ENCODE results near the gene COMMD10.

COMMD10 gene

DNA sequence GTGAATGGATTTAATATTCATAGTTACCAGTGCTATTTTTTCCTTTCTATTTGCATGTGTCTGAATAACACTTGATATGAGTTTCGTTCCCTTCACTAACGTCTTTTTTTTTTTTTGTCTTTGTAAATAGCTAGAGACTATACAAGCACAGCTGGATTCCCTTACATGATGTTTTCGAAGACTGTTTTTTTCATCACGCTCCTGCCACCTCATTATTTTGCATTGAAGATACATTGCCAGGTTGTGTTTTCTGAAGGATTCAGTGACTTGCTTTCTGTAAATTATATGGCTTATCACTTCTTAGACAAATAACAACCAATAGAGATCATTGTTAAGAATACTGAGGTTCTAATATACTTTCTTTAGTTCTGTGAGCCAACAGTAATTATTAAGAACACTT, 207.5 kb downstream of the COMMD10 start:
- DNase-seq (ENCODE audit: low read depth), result no peak

DNA sequence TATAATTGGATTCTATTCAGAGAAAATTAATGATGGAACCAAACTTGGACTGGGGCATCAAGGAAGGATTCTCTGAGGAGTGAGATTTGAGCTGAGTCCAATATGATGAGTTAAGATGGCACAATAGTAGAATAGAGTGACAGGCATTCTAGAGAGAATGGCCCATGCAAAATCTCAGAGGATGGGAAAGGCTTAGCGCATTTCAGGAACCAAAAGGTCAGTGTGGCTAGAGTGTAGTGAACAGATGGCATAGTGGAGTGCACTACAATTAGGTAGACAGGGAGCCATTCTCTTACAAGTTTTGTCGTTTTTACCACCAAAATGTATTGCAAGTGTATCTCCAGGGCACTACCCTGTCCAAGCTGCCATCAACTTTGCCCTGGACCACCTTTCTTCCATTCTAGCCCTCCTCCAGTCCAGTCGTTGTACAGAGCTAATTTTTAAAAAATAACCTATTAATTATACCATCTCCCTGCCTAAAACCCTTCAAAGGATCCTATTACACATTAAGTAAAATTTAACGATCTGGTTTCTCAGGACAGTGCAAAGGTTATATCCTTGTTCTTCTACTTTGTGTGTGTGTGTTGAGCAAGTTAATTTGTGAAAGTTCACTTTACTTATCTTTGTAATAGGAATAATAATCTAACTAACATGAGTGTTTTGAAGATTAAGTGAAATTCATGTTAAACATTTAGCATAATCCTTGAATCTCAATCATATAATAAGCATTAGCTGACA, 211.7 kb downstream of the COMMD10 start:
- no peak for DNase-seq (ENCODE audit: low read depth)

DNA sequence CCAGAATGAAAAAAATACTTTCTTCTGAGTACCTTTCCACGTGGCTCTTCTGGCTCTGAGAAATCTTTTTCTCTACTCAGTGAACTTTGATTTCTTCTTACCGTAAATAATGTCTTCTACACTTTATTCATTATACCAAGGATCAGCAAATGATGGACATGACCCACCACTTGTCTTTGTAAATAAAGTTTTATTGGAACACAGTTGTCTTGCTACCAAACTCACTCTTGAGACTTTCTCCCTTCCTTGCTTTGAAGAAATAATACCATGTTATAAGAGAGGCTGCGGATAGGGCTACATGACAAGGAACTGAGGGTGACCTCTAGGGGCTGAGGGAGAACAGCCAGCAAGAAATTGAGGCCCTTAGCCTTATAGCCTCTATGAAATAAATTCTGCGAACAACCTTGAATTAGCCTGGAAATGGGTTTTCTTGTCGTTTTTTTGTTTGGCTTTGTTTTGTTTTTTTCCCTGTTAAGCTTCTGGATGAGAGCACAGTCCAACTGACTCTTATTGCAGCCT, 212.5 kb downstream of the COMMD10 start:
- DNase-seq (ENCODE audit: low read depth), result no peak

DNA sequence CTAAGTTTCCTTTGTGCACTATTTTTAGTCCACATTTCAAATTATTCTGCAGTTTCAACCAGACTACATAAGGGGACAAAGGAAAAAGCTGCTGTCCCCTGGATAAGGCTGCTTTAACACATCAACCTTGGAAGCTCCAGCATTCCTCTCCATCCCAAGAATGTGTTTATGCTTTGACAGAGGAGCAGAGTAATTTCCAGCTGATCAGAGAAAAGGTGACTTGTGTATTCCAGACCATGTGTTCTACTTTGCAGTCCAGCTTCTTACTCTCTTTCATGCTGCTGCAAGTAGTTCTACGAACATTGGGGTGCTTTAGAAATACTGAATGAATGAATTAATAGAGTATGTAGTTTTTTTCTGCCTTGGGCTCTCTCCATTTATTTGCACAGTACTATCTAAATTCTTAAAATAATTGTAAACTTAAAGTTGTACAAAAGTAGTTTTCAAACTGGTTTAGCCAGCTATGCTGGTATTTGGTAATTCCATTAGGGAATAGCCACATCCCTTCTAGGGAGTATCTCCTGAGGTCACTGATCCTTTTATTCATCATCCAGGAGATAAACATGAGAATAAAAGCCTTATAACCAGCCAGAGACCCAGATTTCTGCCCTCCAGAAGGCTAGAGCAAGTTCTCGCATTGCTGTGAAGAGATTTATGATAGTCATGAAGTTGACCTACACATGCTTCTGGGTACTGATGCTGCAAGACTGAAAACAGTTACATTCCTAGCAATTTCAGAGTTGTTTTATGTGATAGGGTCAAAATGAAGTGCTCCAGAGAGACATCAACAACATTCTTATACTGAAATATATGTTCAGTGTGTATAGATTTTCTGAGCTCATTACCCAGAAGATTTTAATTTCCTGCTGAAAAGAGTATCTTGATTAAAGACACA, 215.2 kb downstream of the COMMD10 start:
- no peak for DNase-seq (ENCODE audit: low read depth)

DNA sequence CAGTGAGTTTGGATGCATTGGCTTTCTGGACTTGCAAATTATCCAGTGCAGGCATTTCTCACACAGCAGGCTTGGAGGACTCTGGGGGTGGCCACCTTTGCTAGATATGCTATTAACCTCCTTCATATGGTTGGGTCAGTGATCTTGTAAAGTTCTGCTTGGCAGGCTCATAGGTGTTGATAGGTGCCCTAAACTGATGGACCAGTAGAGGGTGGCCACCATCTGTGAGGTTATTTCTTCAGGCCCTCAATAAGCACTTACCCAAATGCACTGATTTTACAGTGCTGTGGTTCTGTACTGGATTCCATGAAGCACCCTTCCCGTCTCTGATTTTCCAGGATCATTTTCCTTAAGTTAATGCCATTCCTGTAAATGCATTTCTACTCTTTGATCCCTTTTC, 216.3 kb downstream of the COMMD10 start:
- DNase-seq (ENCODE audit: low read depth), result no peak

DNA sequence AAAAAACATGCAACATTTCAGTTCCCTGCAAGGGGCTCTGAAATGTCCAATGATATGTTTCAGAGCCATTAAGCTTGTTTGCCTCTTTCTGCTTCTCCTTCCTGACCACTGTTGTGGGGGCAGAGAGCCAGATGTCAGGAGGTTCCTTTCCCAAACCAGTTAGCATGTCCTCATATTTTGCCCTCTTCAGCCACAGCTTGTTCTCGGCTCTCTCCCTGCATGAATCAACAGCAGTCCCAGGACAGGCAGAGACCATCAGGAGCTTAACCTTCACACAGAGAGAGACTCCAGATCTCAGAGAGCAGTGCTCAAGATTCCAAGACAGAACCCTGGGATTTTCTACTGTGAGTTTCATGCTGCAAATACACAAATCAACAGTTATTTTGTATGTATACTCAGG, 218.5 kb downstream of the COMMD10 start:
- DNase-seq (ENCODE audit: low read depth), result no peak

DNA sequence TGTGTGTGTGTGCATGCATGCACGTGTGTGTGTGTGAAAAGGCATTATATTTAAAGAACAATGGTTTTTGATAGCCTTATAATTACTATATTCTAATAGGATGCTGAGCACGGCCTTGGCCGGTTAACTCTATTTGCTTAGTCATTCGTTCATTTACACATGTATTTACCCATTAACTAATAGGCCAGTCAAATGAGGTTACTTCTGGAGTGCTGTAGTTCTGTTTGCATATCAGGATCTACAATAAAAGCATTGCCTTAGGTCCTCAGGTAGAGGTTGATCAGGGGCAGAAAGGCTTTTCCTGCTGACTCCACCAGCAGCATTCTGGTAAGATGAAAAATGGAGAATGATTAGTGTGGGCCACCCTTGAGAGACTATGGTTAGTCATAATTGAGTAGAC, 219.0 kb downstream of the COMMD10 start:
- no peak for DNase-seq (ENCODE audit: low read depth)

DNA sequence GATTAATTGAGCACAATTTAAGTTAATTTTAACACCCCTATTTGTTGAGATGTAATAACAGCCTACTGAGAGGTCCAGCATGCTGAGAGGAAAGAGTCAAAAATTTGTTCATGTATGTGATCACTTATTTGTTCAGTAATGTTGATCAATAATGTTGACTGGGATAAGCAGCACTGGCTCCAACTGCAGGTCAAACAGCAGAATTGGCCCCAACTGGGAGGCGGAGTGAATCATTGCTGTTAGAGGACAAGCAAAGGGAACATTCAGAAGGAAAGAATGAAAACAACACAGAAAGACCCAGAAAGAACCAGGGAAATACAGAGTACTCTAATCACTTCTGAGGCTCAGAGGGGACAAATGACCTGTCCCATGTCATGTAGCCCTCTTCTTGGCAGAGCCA, 221.1 kb downstream of the COMMD10 start:
- no peak for DNase-seq (ENCODE audit: low read depth)

DNA sequence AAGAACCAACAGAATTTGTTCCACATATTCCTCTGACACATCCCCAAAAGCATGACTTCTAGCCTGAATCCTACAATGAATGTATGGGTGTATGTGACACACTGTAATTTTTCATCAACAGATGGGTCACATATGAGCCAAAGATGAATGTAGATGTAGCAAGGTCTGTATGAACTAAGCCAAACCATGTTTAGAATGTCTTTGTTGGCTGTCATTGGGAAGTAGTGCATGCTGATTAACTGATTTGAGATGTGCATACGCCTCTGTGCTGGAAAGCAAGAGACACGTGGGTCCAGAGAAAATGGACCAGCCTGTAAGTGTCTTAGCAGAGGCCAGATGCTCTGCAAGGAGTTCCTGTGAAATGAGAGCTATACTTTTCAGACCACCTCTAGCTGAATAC, 222.0 kb downstream of the COMMD10 start:
- no peak for DNase-seq (ENCODE audit: low read depth)

DNA sequence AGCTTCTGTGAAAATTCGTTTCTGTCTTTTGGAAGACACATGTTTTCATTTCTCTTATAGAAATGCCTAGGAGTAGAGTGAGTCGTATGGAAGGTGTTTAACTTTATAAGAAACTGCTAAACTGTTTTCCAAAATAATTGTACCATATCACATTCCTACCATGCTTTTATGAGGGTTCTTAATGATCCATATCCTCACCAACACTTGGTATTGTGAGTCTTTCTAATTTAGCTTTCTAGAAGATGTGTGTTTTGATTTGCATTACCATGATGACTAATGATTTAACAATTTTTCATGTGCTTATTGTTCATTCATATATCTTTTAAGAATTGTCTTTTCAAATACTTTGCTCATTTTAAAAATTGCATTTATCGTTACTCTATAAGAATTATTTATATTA, 223.6 kb downstream of the COMMD10 start:
- DNase-seq (ENCODE audit: low read depth), result no peak

DNA sequence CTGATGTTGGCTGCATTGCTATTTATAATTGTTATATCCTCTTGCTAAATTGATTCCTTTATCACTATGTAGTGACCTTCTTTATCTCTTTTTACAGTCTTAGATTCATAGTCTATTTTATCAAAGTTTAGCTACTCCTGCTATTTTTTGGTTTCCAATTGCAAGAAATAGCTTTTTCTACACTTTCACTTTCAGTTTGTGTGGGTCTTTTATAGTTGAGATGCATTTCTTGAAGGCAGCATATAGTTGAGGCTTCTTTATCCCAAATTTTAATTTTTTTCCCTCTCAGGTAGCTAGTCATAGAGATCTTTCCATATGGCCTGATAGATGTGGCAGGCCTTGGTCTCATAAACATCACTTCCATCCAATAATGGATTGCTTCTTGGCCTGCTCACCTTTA, 228.5 kb downstream of the COMMD10 start:
- DNase-seq (ENCODE audit: low read depth), result no peak

DNA sequence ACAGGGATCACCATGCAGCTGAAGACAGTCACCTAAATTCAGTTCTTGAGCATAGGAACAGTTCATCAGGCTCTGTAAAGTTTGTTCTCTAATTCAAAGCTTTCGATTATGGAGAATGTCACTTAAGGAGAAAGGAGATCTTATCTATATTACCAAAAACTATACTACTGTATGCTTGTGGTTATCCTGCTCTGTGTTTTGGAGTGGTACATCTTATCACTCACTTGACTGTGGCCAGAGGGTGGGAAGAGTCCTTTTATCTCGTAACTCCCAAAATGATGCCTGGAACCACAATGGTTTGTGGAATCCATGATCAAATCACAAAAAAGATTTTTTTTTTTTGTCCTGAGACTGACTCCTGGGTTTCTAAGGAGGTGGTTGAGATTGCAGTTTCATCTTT, 230.7 kb downstream of the COMMD10 start:
- DNase-seq (ENCODE audit: low read depth), result no peak

DNA sequence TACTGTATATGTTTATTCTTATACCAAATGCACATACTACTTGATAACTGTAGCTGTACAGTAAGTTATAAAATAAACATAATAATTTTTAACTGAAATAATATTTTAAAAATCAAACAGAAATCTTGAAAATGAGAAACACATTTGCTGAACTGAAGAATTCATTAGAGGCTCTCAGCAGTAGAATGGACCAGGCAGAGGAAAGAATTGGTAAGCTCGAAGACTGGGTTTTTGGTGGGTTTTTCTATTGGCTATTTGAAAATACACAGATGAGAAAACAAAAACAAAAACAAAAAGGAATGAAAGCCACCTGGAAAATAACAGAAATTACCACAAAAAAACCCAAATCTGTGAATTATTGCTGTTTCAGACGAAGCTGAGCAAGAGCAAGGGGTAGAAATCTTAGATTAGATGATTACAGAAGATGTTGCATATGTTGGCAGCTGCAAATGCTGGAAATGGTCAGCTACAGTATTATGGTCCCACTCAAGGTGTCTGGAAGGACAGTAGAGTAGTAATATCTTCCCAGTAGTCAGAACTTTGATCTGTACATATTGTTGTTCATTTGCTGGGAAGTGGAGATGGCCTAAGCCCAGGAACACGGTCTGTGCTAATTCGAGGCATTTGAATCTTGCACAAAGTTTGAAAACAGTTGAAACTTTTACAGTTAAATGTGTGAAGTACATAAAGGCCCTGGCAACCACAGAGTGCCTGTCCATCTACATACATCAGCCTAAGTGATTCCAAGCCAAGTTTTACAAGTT, 233.4 kb downstream of the COMMD10 start:
- DNase-seq (ENCODE audit: low read depth), result no peak

DNA sequence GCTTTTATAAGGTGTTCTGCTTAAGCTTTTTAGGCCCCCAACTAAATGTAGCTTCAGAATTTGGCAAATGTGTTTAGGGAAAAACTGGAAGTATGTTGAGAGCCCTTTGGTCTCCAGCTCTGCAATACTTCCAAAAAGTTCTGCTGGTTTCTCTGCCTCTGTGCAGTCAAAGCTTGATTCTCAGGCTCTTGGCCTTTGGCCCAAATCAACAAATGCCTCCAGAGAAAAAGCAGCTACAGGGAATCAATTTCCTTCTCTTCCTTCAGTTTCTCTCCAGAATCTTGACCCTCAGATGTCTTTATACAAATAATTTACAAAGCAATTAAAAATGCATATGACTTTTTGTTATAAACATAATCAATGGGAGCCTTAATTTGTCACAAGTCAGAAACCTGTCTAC, 235.7 kb downstream of the COMMD10 start:
- DNase-seq (ENCODE audit: low read depth), result no peak

DNA sequence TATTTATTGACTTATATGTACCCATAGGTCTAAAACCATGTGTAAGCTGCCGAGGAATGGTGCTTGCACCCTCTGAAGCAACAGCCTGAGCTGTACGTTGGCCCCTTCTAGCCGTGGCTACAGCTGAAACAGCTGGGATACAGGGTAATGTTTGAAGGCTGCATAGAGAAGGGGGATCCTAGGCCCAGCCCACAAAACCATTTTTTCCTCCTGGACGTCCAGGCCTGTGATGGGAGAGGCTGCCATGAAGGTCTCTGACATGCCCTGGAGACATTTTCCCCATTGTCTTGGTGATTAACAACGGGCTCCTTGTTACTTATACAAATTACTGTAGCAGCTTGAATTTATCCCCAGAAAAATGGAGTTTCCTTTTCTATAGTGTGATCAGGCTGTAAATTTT, 244.7 kb downstream of the COMMD10 start:
- no peak for DNase-seq (ENCODE audit: low read depth)

DNA sequence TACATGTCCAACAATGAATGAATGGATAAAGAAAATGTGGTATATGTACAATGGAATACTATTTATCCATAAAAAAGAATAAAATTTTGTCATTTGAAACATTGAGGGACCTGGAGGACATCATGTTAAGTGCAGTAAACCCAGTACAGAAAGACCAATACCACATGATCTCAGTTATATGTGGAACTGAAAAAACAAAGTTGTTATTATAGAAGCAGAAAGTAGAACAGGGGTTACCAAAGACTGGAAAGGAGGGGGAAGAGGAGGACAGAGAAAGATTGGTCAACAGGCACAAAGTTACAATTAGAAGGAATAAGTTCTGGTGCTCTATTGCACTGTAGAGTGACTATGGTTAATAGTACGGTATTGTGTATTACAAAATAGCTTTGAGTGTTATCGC, 256.0 kb downstream of the COMMD10 start:
- no peak for DNase-seq (ENCODE audit: low read depth)
